ENCODE results near the gene CDKN1A. TPM values are rescaled to one million over a fixed set of nuclear protein-coding genes. Genes with fewer than 3 reads are reported as not detected.

The CDKN1A gene
- total RNA-seq, 1 donor from 2014 or later = 48.4 TPM

DNA sequence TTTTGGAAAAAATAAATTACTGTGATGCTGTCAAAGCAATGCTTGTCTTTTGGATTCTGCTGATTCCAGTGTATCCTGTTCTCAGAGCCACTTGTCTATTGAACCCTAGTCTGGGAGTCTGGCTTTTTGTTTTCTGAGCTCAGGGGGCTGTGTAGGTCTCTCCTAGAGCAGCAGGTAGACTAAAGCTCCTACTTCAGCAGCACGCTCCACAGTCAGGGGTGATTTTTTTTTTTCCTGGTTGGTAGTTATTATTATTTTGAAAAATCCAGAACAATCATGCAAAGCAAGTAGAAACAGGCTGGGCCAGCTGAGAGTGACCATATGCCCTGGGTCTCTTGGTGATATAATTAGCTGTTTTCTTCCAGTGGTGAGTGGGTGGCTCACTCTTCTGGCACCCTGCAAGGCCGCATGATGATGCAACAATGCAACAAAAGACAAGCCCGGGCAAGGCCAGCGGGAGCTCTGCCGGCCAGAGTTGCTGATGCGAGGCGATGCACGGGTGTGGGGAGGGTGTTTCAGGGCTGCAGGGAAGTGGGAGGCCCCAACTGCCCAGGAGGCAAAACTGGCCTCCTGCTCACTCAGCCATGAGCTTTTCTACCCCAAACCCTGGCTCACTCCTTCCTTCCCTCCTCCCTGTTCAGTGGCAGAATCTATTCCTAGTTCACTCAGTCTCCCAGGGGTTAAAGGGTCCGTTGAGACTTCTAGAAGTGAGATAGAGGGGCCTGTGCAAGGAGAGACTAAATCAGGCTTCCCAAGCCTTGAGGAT lies 11.5 kb upstream of the CDKN1A start:
- Mint-ChIP-seq H3K36me3 (ENCODE audit: low read depth, unreplicated experiment) (no peaks in the 10 kb centered on the region), H3K4me1 (ENCODE audit: unreplicated experiment) (peaks cover 21% of the 10 kb centered on the region), H3K27ac (ENCODE audit: unreplicated experiment) (peak overlapping the region; percentile 72), H3K9me3 (ENCODE audit: unreplicated experiment) (no peaks in the 10 kb centered on the region), H3K27me3 (ENCODE audit: unreplicated experiment) (peaks cover 2% of the 10 kb centered on the region), H3K4me3 (ENCODE audit: unreplicated experiment) (no peak overlapping the region)
- TF ChIP-seq, protein P1, sequence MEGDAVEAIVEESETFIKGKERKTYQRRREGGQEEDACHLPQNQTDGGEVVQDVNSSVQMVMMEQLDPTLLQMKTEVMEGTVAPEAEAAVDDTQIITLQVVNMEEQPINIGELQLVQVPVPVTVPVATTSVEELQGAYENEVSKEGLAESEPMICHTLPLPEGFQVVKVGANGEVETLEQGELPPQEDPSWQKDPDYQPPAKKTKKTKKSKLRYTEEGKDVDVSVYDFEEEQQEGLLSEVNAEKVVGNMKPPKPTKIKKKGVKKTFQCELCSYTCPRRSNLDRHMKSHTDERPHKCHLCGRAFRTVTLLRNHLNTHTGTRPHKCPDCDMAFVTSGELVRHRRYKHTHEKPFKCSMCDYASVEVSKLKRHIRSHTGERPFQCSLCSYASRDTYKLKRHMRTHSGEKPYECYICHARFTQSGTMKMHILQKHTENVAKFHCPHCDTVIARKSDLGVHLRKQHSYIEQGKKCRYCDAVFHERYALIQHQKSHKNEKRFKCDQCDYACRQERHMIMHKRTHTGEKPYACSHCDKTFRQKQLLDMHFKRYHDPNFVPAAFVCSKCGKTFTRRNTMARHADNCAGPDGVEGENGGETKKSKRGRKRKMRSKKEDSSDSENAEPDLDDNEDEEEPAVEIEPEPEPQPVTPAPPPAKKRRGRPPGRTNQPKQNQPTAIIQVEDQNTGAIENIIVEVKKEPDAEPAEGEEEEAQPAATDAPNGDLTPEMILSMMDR (IDR thresholded peaks at IDR 0.05; ENCODE audit: unreplicated experiment) = no peak
- peak; percentile 26 for DNase-seq (ENCODE audit: low spot score)

DNA sequence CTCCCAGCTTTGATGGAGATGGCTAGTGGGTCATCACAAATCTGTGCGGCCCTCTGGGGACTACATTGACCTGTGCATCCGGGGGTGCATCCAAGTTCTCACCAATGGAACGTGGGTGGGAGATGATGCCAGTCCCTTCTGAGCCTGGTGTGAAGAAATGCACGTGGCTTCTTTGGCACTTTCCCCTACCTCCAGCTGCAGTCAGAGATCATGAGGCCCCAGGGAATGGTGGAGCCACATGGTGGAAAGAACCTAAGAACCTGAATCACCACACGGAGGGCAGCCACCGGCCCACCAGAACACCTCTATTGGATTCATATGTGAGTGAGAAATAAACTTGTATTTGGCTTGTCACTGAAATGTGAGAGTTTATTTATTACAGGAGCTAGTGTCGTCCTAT lies 9.9 kb upstream of the CDKN1A start:
- Mint-ChIP-seq H3K27ac (ENCODE audit: unreplicated experiment) (no peak overlapping the region), H3K36me3 (ENCODE audit: low read depth, unreplicated experiment) (no peaks in the 10 kb centered on the region)
- no peak for DNase-seq (ENCODE audit: low spot score)

DNA sequence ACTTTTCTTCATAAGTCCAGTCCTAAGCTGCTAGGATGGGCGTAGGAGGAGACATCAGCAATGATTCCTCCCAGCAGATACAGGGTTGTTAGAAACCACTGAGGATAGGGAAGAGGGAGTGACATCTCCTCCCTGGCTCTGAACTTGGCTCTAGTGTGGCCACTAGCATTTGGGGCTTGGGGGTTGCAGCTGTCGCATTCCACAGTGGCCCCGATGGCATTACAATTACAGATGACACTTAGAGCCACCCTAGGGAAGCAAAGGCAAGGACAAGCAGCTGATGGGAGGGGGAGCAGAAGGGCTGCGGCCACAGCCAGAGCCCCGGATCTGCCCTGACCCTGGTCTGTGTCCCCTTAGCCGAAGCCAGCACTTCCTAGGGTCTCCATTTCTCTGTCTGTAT lies 9.5 kb upstream of the CDKN1A start:
- TF ChIP-seq, protein P1 (IDR thresholded peaks at IDR 0.05; ENCODE audit: unreplicated experiment) = no peak
- H3K9me3 Mint-ChIP-seq (ENCODE audit: unreplicated experiment) = no peaks in the 10 kb centered on the region
- H3K36me3 Mint-ChIP-seq (ENCODE audit: low read depth, unreplicated experiment) = no peaks in the 10 kb centered on the region
- DNase-seq (ENCODE audit: low spot score) = no peak
- no peak overlapping the region for H3K27ac Mint-ChIP-seq (ENCODE audit: unreplicated experiment)
- H3K4me3 Mint-ChIP-seq (ENCODE audit: unreplicated experiment) = no peak overlapping the region
- H3K4me1 Mint-ChIP-seq (ENCODE audit: unreplicated experiment) = peaks cover 19% of the 10 kb centered on the region
- H3K27me3 Mint-ChIP-seq (ENCODE audit: unreplicated experiment) = peaks cover 2% of the 10 kb centered on the region

More for the DNA sequence above, 9.9 kb upstream of the CDKN1A start:
- H3K4me3 Mint-ChIP-seq (ENCODE audit: unreplicated experiment) = no peak overlapping the region
- TF ChIP-seq, protein P1 (IDR thresholded peaks at IDR 0.05; ENCODE audit: unreplicated experiment) = no peak
- H3K4me1 Mint-ChIP-seq (ENCODE audit: unreplicated experiment) = peaks cover 15% of the 10 kb centered on the region
- H3K9me3 Mint-ChIP-seq (ENCODE audit: unreplicated experiment) = no peaks in the 10 kb centered on the region
- H3K27me3 Mint-ChIP-seq (ENCODE audit: unreplicated experiment) = peaks cover 2% of the 10 kb centered on the region

DNA sequence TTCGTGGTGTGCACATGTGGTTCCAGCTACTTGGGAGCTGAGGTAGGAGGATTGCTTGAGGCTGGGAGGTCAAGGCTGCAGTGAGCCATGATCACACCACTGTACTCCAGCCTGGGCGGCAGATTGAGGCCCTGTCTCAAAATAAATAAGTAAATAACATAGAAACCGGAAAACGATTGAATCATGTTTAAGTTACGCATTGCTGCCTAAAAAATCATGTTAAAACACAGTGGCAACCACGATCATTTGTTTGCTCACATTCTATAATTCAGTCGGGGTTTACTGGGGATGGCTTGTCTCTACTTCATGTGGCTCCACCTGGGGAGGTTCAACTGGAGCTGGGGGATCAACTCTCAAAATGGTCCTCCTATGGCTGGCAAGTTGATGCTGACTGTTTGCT lies 8.2 kb upstream of the CDKN1A start:
- no peak overlapping the region for H3K27ac Mint-ChIP-seq (ENCODE audit: unreplicated experiment)
- TF ChIP-seq, protein P1 (IDR thresholded peaks at IDR 0.05; ENCODE audit: unreplicated experiment) = no peak
- no peaks in the 10 kb centered on the region for H3K9me3 Mint-ChIP-seq (ENCODE audit: unreplicated experiment)
- no peak overlapping the region for H3K4me3 Mint-ChIP-seq (ENCODE audit: unreplicated experiment)
- no peak for DNase-seq (ENCODE audit: low spot score)
- H3K27me3 Mint-ChIP-seq (ENCODE audit: unreplicated experiment) = peaks cover 2% of the 10 kb centered on the region
- H3K36me3 Mint-ChIP-seq (ENCODE audit: low read depth, unreplicated experiment) = no peaks in the 10 kb centered on the region
- H3K4me1 Mint-ChIP-seq (ENCODE audit: unreplicated experiment) = peaks cover 23% of the 10 kb centered on the region

DNA sequence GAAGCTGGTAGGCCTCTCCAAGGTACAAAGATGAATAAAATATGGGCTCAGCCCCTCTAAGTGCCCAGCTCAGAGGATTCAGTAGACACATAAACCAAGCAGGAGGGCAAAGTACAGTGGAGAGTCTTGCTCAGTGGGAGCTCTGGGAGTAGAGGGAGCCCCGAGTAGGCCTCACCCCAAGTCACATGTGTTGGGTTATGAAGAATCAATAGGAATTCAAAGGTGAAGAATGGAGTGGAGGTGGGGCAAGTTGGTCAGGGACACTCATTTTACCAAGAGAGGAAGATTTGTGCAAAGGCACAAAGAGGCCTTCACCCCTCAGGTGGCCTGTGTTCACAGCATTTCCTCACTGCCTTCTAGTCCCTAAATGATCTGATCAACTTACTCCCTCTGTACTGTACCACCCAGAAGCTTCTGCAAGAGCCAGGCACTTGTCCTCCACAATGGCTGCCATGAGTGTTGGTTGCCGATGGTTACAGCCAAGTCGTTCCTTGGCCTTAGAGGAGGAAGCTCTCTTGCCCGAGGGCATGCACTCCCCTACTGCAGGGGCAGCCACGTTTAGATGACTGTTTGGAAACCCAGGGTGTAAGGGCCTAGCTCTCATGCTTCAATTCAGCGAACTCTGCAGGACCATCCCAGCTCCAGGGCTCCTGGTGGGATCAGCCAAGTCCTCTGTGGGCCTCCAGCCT lies 6.7 kb upstream of the CDKN1A start:
- H3K4me1 Mint-ChIP-seq (ENCODE audit: unreplicated experiment) = peaks cover 30% of the 10 kb centered on the region
- TF ChIP-seq, protein P1 (IDR thresholded peaks at IDR 0.05; ENCODE audit: unreplicated experiment) = no peak
- H3K36me3 Mint-ChIP-seq (ENCODE audit: low read depth, unreplicated experiment) = no peaks in the 10 kb centered on the region
- no peak overlapping the region for H3K4me3 Mint-ChIP-seq (ENCODE audit: unreplicated experiment)
- H3K27ac Mint-ChIP-seq (ENCODE audit: unreplicated experiment) = no peak overlapping the region
- no peak for DNase-seq (ENCODE audit: low spot score)
- no peaks in the 10 kb centered on the region for H3K9me3 Mint-ChIP-seq (ENCODE audit: unreplicated experiment)
- H3K27me3 Mint-ChIP-seq (ENCODE audit: unreplicated experiment) = peaks cover 2% of the 10 kb centered on the region

Data from endothelial cell (in vitro differentiated cells).